Activated T-helper 1 cell treated with Interleukin-2 at 50 U/mL for 16 hours (primary cell): ENCODE results near the gene FDXR.

Source experiments
- DNase-seq: peaks from one replicate; pipeline ENCODE4 v3.0.0-alpha.2; 2020; ENCODE audit warnings: low read depth

FDXR gene

DNA sequence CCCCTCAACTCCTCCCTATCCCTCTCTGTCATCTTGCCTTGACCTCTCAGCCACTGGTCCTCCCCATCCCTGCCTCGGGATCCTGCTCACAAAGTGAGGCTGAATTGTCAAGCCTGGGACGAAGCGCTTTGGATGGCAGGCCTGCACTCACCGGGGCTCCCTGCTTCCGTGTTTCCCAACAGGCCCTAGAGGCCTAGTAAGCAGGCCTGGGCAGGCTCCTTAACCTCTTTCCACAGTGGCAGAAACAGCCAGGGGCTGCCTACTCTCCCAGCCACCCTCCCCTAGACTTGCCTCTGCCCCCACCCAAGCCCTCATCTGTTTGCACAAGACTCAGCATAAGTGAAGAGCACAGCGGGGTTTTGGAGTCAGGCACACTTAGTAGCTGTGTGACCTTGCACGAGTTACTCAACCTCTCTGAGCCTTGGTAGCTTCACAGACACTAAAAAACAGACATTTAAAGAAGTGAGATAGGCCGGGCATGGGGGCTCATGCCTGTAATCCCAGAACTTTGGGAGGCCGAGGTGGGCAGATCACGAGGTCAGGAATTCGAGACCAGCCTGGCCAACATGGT is 25.7 kb upstream of the FDXR start:
- no peak for DNase-seq

DNA sequence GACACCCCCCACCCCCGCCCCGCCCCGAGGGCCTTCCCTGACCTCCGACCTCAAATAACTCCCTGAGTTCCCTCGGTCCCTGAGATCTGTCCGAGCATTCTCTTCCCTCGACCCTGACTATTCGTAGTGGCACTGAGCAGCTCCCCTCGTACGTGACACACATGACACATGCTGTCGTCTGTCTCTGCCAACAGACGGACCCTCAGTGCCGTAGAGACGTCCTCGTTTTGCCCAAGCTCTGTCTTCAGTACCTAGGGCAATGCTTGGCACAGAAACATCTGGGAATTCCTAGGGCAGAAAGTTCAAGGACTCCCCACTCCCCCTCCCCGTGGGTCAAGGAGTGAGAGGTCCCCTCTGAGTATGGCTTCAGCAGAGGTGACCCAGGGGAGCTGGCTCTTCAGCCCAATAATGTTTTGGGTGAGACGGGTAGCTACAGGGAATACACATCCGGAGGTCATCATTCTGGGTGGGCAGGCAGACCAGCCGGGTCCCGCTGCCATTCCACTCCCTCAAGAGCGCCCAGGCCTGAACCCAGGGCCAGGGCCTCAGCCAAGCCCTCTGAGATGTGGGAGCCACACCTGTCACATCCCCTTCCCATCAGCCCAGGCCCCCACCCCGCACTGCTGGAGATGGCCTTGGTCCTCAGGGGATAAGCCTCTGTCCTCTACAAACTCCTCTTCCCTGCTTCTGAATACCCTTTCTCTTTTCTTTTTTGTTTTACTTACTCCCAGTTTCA is 21.3 kb upstream of the FDXR start:
- DNase-seq = no peak

DNA sequence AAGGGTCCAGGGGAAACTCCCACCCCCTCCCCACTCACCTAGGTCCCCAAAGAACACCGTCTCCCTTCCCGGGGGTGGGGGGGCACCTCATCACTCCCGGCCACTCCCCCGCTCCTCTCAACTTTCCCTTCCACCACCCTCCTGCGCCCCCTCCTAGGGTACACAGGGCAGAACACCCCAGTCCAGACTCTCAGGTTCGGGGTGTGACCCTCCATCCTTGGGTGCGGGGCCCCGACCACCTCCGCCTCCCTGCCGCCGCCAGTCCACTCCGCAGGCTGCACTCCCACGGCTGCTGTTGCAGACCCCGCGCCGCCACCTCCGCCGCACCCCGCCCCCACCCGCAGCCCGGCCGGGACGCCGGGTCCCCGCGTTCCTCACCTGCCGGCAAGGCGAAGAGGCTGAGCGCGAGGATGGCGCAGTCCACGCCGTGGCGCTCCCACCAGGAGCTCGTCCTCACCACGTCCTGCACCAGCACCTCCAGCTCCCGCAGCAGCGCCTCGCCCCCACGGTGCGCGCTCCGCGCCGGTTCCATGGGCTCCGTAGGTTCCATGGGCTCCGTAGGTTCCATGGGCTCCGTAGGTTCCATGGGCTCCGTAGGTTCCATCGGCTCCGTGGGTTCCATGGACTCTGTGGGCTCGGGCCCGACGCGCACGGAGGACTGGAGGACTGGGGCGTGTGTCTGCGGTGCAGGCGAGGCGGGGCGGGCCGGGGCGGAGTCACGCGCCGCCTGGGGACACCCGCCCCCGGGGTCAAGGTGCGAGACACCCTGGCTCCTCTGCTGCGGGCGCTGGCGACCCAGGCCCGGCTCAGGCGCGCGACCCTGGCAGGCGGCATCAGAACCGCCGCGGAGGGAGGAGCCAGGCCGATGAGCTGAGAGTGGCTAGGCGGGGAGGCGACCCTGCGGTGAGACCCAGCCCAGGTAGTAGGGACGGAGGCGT is 20.4 kb upstream of the FDXR start, which contains the start of gene FADS6:
Gene FADS6, minus strand, starts transcription at position 660 of the 938 bp plus-strand sequence. Its CDS starts 38 bp downstream, at position 622.
- DNase-seq = no peak

DNA sequence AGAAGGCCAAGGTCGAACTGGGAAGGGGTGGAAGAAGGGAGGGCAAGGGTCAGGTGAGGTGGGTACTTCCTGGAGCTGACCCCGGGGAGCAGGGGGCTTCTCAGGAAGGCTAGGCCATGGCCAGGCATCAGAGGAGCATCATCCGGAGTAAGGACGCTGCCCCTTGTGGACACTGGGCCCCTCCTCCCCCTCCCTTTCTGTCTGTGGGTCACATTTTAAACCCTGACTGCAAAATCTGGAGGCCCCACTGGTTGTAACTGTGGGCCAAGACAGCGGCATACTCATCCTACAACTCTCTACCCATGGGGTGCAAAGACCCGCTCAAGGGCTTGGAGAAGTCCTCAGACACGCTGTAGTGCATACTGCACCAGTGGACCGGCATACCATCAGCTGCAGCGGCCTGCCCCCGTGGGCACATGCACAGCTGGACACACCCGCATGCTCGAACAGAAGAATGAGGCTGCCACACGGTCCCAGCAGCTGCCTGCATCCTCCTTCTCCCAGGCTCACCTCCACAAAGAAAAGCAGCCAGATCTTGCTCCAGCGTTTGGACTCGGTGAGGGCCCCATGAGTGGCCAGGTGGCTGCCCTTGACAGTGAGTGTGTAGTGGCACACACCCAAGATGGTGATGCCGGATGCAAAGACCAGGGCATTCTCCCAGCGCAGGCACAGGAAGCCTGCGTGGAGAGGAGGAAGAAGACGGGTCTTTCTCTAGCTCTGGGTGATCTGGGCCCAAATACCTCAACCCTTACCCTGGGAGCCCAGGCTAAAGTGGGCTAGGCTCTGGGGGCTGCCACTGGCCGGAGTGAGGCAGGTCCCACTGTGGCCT is 19.4 kb upstream of the FDXR start:
- no peak for DNase-seq

DNA sequence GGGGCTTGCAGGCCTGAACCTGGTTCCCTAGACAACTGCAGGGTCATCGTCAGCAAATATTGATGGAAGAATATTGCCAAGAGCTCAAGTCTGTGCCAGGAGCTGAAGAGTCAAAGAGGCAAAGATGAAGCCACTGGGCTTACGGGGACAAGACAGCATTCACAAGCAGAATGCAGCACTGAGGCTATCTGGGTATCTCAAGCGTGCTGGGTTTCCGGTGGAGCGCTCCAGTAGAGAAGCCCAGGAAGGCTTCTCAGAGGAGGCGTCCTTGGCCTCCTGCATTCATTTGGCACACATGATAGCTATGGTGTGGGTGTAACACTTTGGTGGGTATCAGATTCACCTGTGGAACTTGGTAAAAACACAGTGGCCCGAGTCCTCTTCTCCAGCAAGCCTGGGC is 17.8 kb upstream of the FDXR start:
- no peak for DNase-seq

DNA sequence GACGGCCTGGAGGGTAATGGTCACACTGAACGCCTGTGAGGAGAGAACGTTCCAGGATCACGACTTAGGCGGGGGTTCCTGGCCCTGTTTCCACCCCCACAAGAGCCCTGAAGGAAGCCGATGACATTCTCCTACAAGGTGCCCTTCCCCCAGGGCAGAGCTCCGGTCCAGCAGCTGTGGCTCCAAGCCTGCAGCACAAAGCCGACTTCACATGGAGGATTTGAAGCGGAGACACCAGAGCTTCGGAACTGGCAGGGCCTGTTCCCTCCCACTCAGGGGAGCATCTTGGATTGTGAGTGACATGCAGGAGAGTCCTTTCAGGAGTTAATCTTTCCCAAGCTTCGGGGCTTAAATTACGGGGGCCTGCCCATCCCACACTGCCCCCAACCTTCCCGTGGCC is 15.7 kb upstream of the FDXR start:
- DNase-seq = no peak

DNA sequence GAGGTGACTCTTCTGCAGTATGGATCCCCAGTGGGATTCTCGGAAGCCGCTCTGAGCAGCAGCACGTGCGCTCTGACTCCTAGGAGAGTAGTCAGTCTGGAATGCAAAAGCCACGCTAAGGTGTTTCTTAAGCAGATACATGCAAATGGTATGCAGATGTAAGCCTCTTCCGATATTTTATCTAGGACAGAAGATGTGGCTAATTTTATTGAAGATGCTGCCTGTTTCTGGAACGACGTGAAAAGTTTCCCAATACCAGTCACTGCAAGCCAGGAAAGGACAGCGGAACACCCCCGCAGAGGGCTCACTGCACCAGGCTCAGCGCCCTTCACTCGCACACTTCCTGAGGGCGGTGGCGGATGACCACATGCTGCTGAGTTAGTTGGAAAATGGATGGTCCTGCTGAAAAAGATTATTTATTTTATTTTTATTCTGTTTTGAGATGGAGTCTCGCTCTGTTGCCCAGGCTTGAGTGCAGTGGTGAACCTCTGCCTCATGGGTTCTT is 10.5 kb upstream of the FDXR start:
- no peak for DNase-seq

DNA sequence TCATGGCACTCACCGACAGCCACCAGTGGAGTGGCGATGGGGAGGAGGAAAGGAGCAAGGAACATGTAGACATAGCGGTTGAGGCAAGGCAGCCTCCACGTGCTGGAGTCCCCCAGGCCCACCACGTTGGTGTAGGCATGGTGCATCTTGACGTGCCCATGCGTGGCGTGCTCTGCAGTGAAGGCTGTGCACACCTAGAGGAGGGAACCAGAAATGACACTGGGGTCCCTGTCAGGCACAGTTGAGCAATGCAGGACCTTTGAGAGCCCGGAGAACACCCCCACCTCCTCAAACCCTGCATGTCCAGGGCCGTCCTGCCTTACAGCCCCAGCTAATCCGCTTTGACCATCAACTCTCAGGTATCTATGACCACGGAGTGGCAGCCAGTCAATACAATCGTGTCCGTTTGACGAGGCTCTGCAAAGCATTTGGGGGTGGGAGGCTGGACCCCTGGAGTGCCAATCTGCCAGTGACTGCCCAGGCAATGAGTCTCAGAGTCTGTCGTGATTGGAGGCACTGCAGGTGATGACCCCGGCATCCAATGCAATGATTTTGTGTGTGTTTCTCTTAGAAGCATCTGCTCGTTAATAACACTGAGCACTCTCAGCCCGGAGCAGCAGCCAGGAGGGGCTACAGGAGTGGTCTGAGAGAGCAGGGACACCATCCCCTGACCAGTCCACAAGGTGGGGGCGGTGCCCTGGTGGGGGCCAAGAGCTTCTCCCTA is 9.9 kb upstream of the FDXR start:
- DNase-seq = no peak

DNA sequence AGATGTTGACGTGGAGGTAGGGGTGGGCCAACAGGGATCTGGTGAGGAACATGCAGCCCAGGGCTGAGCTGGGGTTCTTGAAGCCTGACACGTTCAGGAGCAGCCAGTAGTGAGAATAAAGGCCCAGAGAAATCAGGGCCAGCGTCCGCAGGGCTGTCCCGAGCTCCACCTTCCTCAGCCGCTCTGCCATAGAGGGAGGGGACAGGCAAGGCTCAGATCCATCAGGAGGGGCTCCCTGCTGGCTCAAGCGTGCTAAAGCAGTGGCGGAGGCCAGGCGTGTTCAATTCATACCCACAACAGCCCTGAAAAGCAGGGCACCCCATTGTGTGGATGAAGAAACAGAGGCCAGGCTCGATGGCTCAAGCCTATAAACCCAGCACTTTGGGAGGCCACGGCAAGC is 8.3 kb upstream of the FDXR start:
- DNase-seq = no peak

DNA sequence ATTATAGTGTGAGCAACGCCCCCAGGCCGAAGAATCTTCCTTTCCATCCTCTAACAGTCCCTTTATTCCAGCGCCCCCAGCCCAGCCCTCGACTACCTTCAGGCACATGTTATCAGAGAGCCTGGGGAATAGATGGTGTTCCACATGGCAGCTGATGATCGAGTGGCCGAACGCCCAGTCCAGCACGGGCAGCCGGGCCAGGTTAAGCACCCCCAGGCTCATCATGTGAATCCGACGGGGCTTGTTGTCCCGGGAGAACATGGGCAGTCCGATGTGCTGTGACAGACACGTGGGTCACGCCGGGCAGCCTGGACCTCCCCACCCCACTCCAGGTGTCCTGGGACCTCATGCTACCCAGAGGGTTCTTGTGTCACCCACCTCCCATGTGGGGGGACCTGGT is 6.5 kb upstream of the FDXR start:
- no peak for DNase-seq

DNA sequence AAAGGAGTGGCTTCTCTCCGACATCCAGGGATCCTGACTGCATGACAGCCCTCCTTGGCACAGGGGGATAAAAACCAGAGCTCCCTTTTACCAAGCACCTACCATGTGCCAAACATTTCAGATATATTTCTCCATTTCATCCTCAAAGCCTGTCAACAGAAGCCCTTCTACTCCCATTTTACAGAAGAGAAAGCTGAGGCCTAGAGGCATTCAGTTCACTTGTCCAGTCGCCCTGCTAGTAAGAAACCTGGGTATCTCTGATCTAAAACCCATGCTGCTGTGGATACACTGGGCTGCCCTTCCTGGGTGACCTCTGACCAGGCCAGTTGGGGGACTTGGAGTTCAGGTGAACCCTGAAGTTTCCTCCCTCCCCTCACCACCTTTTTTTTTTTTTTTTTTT is 5.9 kb upstream of the FDXR start:
- DNase-seq = no peak

DNA sequence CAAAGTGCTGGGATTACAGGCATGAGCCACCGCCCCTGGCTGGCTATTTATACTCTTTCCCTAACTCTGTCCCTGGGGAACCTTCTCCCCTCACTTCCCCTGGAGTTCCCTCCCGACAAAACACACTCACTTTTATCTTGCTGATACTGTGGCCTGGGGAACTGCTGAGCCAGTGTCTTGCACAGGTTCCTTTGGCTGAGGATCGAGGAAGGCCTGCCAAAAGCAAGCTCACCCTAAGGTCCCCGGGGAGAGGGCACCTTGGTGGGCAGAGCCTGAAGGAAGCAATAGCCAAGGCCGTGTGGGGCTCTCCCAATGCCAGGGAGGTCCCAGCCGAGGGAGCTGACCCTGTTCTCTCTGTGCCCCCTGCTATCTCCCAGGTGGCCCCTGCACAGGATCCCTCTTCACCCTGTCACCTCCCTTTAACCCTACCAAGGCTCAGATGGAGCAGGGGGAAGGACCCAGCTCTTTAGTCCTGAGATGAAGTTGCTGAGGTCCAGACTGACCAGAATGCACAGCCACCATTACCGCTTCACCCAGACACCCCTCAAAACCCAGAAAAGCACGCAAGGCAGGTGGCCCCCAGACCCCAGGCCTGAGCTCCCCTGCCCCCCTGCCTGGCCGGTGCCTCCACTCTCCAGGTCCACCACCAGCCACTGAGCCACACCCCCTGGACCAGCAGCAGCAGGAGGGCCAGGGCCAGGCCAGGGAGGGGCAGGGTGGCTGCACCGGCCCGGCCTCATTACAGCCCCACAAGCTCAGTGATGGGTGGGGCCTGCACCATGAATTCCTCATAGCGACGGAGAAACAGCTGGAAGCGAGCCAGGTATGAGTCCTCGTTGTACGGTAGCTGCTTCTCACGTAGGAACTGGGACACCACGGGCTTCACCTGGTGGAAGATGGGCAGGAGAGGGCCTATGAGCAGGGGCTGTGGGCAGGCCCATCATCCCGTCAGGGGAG is 5.1 kb upstream of the FDXR start:
- DNase-seq = no peak

DNA sequence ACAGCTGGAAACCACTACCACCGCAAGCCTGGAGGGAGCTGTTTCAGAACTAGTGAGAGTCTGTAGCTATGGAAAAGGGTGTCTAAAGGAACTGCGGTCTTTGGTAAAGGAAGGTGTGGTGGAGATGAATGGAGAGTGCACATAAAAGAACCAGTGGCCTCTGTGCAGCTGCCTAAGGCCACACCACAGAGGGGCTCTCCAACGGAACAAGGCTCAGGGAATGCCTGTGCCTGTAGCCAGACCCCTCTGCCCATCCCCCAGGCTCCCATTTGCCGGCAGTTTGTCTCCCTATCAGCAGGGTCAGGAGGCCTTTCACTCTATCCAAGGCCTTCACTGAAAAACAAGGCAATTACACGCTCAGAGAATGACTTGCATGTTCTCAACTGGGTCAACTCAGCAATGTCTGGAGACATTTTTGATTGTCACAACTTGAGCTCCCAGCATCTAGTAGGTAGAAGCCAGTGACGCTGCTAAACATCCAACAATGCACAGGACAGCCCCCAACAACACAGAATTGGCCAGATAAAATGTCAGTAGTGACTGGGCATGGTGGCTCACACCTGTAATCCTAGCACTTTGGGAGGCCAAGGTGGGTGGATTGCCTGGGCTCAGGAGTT is 3.3 kb upstream of the FDXR start:
- DNase-seq = no peak

DNA sequence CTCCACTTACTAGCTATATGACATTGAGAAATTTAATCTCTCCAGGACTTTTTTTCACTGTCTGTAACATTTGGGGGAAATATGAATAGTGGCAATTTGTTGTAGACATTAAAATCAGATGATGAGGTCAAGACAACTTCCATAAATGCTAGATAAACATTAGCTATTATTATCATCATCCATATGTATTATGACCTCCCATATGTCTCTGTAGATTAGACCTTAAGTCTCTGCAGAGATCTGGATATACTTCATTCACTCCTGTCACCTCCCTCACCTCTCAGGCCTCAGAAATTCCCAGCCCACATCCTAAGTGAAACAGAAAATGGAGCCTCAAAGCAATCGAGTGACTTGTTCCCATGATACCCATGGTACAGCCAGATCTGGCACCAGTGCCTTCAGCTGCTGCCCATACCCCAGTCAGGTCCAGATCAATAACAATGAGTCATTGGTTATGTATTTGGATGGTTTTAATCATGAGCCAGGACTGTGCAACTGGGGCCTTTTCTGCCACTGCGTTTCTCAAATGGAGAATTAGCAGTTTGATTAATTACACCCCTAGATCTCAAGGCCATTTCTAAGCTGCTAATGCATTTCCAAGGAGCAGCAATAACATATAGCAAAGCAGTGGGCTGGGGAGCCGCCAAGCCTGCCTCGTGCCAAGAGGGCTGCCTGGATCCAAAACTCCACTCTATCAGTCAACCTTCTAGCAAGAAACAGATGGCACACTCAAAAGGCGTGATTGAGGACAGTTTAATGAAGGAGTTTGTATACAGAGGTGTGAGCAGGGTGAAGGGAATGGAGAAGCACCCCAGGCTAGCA is 2.6 kb upstream of the FDXR start:
- no peak for DNase-seq

DNA sequence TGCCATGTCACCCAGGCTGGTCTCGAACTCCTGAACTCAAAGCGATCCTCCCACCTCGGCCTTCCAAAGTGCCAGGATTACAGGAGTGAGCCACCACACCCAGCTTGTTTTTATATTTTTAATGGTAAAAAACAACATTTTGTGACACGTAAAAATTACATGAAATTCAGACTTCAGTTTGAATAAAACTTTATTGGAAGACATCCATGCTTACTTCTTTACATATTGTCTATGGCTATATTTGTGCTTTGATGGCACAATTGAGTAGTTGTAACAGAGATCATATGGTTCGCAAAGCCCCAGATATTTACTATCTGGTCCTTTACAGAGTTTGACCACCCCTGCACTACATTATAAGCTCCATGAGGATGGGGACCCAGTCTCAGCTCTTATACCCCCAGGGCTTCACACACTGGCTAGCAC is 1.8 kb upstream of the FDXR start:
- no peak for DNase-seq

DNA sequence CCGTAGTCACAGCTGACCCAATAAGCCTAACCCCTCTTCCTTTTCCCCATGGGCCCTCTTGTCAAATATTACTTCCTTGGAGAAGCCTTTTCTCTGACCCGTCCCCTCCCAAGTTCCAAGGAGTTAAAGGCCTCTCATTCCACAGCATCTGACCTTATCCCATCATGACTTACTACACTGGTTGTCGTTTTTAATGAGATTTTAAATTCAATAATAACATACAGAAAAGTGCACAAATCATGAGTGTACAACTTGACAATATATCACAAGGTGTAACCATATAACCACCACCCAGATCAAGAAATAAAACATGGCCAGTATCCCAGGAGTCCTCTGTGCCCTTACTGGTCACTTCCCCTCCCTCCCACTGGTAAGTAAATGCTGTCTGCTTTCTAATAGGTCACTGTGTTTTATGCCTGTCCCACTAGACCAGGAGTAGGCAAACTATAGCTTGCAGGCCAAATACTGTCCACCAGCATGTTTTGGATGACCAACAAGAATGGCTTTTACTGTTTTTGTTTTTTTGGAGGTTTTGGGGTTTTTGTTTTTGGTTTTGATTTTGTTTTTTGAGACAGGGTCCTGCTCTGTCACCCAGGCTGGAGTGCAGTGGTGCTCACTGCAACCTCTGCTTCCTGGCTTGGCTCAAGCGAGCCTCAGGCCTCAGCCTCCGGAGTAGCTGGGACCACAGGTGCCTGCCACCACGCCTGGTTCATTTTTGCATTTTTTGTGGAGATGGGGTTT is 1.2 kb upstream of the FDXR start:
- no peak for DNase-seq

DNA sequence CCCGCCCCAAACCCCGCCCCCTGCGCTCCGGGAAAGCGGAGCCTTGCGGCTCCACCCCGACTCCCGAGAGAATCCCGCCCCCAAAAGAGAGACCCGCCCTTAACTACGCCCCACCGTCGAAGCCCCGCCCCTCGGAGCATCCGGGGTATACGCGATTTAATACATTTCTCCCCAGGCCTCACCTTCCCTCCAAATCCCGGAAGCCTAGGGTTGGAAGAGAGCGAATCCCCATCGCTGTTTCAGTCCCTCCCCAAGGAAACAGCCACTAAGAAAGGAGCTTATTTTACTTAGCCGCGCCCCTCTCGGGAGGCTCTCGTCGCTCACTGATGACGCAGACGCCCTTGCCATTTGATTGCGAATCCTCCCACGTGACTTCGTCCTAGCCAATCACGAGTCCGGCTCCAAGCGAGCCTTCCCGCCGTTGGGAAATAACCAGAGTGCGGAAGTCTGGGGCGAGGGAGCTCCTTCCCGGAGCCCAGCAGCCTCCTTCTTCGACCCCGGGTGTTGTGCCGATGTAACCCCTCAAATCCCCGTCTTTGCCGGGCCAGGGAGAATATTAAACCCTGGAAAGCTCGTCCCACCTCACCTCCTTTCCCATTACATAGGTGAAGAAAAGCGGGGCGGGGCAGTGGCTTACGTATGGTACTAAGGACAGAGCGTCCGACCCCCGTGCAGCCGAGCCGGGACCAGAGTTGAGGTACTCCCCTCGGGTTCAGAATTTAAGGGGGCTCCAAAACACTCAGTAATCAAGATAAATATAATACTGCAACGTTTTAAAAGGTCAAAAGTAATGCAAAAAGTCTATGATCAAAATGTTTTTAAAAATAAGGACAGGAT is 461 bp upstream of the FDXR start:
- DNase-seq = peak; percentile 96
